OCI-LY7 (cell line): Measurements from ENCODE around the gene SPR. TPM values are rescaled to one million over a fixed set of nuclear protein-coding genes. Genes with fewer than 3 reads are reported as not detected.

Experiments used
- BruUV-seq: library from RNA; stranded (reverse); fragments of 400-500 nt; replicated peaks from 2 replicates; lab custom pipeline; 2021; lab: Mats Ljungman, UMichigan
- CTCF ChIA-PET: fragments of 300-600 bp; sonication (Branson Sonifier 250); formaldehyde crosslinking; loops from one replicate; lab custom pipeline; 2022; ENCODE audit warnings: antibody characterized with exemption; ENCODE audit not compliant: unreplicated experiment; lab: Charles Lee
- POLR2A ChIA-PET: fragments of 300-600 bp; sonication (Branson Sonifier 250); formaldehyde crosslinking; loops from one replicate; lab custom pipeline; 2022; ENCODE audit warnings: antibody characterized with exemption; lab: Charles Lee
- DNase-seq: peaks from one replicate; pipeline ENCODE4 v3.0.0-alpha.2; 2015; ENCODE audit warnings: low spot score
- H2AFZ ChIP-seq: fragments of 200-600 bp; sonication (generic), shearing (Covaris generic); 2 replicates; pipeline ENCODE4 v1.6.1; 2014; ENCODE audit warnings: mild to moderate bottlenecking, antibody characterized with exemption, low read length, moderate library complexity
- H3K27ac ChIP-seq: fragments of 200-600 bp; sonication (generic); 2 replicates; pipeline ENCODE4 v1.5.1; 2014; ENCODE audit warnings: mixed run types, low read depth, mild to moderate bottlenecking, moderate library complexity, low read length, inconsistent platforms; ENCODE audit not compliant: poor library complexity, severe bottlenecking
- H3K36me3 ChIP-seq: fragments of 200-600 bp; sonication (generic); 2 replicates; pipeline ENCODE4 v1.6.1; 2014; ENCODE audit warnings: mild to moderate bottlenecking, antibody characterized with exemption, low read length, moderate library complexity, mixed read lengths; ENCODE audit not compliant: insufficient read depth
- H3K4me1 ChIP-seq: fragments of 200-600 bp; sonication (generic); 2 replicates; pipeline ENCODE4 v1.5.1; 2014; ENCODE audit warnings: mild to moderate bottlenecking, low read length; ENCODE audit not compliant: insufficient read depth, poor library complexity, severe bottlenecking
- H3K4me2 ChIP-seq: fragments of 200-600 bp; sonication (generic); 2 replicates; pipeline ENCODE4 v1.6.1; 2014; ENCODE audit warnings: mild to moderate bottlenecking, low read length
- H3K4me3 ChIP-seq: fragments of 200-600 bp; sonication (generic); 2 replicates; pipeline ENCODE4 v1.5.1; 2014; ENCODE audit warnings: mild to moderate bottlenecking, low read depth, low read length; ENCODE audit not compliant: poor library complexity, severe bottlenecking
- H3K79me2 ChIP-seq: fragments of 200-600 bp; sonication (generic); 2 replicates; pipeline ENCODE4 v1.6.1; 2016; ENCODE audit warnings: low read depth, mild to moderate bottlenecking, low read length, moderate library complexity, mixed read lengths; ENCODE audit not compliant: insufficient read depth
- H3K9me2 ChIP-seq: fragments of 200-600 bp; sonication (generic); 2 replicates; pipeline ENCODE4 v1.6.1; 2016; ENCODE audit warnings: mild to moderate bottlenecking, low read length, mixed read lengths; ENCODE audit not compliant: insufficient read depth
- H3K9me3 ChIP-seq: fragments of 200-600 bp; sonication (generic); 2 replicates; pipeline ENCODE4 v1.6.1; 2014; ENCODE audit warnings: mild to moderate bottlenecking, mixed run types, low read length, mixed read lengths
- H4K20me1 ChIP-seq: fragments of 200-600 bp; sonication (generic); 2 replicates; pipeline ENCODE4 v1.6.1; 2014; ENCODE audit warnings: mild to moderate bottlenecking, antibody characterized with exemption, low read length, moderate library complexity, mixed read lengths; ENCODE audit not compliant: insufficient read depth
- EZH2phosphoT487 ChIP-seq: fragments of 200-600 bp; sonication (generic); IDR thresholded peaks from 2 replicates; pipeline ENCODE4 v1.6.1; 2018; ENCODE audit warnings: low read depth, borderline replicate concordance, mild to moderate bottlenecking, mixed run types, antibody characterized with exemption, low read length, moderate library complexity, mixed read lengths
- intact Hi-C: fragments of 100-400 bp; cut with micrococcal nuclease; formaldehyde crosslinking; loops from one replicate; pipeline ENCODE4 v1.10.0; 2022; ENCODE audit not compliant: unreplicated experiment
- total RNA-seq, 2 experiments: library from RNA; depleted of rRNA in 1 of 2; stranded (reverse); fragments of >200 nt in 1 of 2; shearing (Covaris generic) in 1 of 2; gene quantifications; 2 replicates each; pipeline ENCODE4 v1.2.3, GENCODE V29; 2014 to 2022
- TF ChIP-seq, protein P1 (sequence below): fragments of 200-600 bp; sonication (generic); conservative IDR thresholded peaks from 2 replicates; pipeline ENCODE4 v1.5.1; 2014; ENCODE audit warnings: mild to moderate bottlenecking, antibody characterized with exemption, low read length, moderate library complexity, mixed read lengths

SPR gene
- total RNA-seq, 2 experiments from 2014 or later = not detected

DNA sequence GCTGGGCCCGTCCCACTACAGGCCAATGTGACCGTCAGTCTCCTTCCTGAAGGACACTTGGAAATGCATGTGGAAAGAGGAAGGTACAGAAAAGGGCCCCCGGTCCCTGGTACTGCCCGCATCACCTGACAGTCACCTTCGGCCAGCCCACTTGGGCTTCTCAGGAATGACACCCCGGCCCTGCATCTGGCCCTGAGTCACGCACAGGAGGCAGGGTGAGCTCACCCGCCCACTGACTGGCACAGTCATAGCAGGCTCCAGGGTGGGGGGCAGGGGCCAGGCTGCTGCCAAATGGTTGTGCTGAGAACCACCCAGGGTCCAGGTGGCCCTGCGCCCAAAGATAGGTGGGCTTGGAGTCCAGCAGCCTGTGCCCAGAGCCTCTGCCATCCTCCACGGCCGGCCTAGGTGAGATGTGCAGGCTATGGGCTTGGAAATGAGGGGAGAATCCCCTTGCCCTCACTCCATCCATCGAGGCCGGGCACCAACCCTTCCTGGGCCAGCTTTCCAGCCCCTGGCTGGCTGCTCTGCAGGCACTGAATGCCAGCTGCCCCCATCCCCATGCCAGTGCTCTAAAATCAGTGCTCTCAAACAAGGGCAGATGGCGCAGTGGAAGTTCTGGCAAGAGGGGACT, 44.2 kb downstream of the SPR start:
- H3K27ac ChIP-seq = no peak overlapping the region
- DNase-seq = no peak
- BruUV-seq = no TSS peak
- no peak overlapping the region for H3K4me3 ChIP-seq
- no peaks in the 10 kb centered on the region for H3K4me1 ChIP-seq
- H3K4me2 ChIP-seq = no peak overlapping the region
- no peak overlapping the region for H2AFZ ChIP-seq
- H3K36me3 ChIP-seq = no peaks in the 10 kb centered on the region
- no peak for TF ChIP-seq EZH2phosphoT487
- TF ChIP-seq, protein P1, sequence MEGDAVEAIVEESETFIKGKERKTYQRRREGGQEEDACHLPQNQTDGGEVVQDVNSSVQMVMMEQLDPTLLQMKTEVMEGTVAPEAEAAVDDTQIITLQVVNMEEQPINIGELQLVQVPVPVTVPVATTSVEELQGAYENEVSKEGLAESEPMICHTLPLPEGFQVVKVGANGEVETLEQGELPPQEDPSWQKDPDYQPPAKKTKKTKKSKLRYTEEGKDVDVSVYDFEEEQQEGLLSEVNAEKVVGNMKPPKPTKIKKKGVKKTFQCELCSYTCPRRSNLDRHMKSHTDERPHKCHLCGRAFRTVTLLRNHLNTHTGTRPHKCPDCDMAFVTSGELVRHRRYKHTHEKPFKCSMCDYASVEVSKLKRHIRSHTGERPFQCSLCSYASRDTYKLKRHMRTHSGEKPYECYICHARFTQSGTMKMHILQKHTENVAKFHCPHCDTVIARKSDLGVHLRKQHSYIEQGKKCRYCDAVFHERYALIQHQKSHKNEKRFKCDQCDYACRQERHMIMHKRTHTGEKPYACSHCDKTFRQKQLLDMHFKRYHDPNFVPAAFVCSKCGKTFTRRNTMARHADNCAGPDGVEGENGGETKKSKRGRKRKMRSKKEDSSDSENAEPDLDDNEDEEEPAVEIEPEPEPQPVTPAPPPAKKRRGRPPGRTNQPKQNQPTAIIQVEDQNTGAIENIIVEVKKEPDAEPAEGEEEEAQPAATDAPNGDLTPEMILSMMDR = no peak
- no peaks in the 10 kb centered on the region for H3K9me2 ChIP-seq
- intact Hi-C loops = no loop called here
- H3K9me3 ChIP-seq = no peaks in the 10 kb centered on the region
- CTCF ChIA-PET = no interaction called here
- H3K79me2 ChIP-seq = no peaks in the 10 kb centered on the region
- POLR2A ChIA-PET = no interaction called here
- no peaks in the 10 kb centered on the region for H4K20me1 ChIP-seq

DNA sequence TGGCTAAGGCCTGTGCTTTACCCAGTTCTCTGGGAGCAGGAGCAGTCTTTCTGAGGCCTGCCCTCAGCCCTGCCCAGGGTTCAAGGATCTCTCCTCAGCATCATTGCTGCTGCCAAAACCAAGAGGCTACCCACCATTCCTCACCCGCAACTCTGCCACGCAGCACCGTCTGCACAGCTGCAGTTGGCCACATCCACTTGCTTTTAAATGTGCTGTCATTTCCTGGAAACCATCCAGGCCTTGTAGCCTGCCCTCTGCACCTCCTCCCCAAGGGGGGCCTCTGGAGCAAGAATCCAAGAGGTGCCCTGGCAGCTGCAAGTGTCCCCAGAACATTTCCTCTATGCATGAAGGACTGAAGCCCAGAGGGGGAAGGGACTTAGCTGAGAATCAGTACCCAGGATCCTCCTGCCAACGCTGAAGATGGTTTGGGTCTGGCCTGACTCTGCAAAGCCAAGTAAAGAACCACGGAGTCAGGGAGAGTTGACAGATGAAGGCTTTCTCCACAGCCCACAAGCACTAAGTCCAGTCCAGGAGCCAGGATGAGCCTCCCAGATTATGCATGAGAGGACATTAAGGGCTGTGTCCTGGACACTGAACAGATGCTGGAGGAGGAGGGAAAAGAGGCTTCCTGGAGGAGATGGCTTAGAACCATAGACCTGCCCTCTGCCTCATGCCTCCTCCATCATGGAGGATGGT, 45.0 kb downstream of the SPR start:
- no peak overlapping the region for H2AFZ ChIP-seq
- H3K9me2 ChIP-seq = no peaks in the 10 kb centered on the region
- no peak overlapping the region for H3K4me3 ChIP-seq
- H3K4me1 ChIP-seq = no peaks in the 10 kb centered on the region
- BruUV-seq = no TSS peak
- no peak overlapping the region for H3K4me2 ChIP-seq
- DNase-seq = no peak
- H3K9me3 ChIP-seq = no peaks in the 10 kb centered on the region
- TF ChIP-seq EZH2phosphoT487 = no peak
- TF ChIP-seq, protein P1 = no peak
- H4K20me1 ChIP-seq = no peaks in the 10 kb centered on the region
- no peak overlapping the region for H3K27ac ChIP-seq
- POLR2A ChIA-PET = no interaction called here
- CTCF ChIA-PET = no interaction called here
- no peaks in the 10 kb centered on the region for H3K79me2 ChIP-seq
- intact Hi-C loops = no loop called here
- H3K36me3 ChIP-seq = no peaks in the 10 kb centered on the region

DNA sequence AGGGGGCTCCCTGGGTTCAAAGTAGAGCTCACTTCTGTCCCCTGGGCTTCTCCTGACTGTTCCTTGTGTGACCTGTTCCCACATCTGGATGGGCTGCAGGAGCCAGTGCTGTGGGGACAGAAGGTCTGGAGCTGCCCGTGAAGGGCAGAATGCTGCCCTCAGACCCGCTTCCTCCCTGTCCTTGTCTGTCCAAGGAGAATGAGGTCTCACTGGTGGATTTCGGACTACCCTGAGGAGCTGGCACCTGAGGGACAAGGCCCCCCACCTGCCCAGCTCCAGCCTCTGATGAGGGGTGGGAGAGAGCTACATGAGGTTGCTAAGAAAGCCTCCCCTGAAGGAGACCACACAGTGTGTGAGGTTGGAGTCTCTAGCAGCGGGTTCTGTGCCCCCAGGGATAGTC, 45.6 kb downstream of the SPR start:
- H3K9me2 ChIP-seq = no peaks in the 10 kb centered on the region
- DNase-seq = no peak
- H3K27ac ChIP-seq = no peak overlapping the region
- no peaks in the 10 kb centered on the region for H4K20me1 ChIP-seq
- H3K79me2 ChIP-seq = no peaks in the 10 kb centered on the region
- H3K9me3 ChIP-seq = no peaks in the 10 kb centered on the region
- H3K4me3 ChIP-seq = no peak overlapping the region
- ChIA-PET POLR2A (no interaction called here), CTCF (no interaction called here)
- no peak overlapping the region for H2AFZ ChIP-seq
- intact Hi-C loops = no loop called here
- H3K4me1 ChIP-seq = no peaks in the 10 kb centered on the region
- no peak for TF ChIP-seq EZH2phosphoT487
- TF ChIP-seq, protein P1 = no peak
- no peak overlapping the region for H3K4me2 ChIP-seq
- no peaks in the 10 kb centered on the region for H3K36me3 ChIP-seq
- no TSS peak for BruUV-seq
